GM12874 (cell line): ENCODE results near the gene TUBGCP4.

Experiments used
- CTCF ChIP-seq: IDR thresholded peaks from 2 replicates; pipeline ENCODE4 v1.5.1; 2011; ENCODE audit warnings: low read depth, mild to moderate bottlenecking, control low read depth, low read length, moderate library complexity; ENCODE audit not compliant: insufficient read depth

Gene TUBGCP4

GRCh38 chr15:43433165-43433564 is 62.3 kb downstream of the TUBGCP4 start:
- TF ChIP-seq CTCF = no peak

- no peak for TF ChIP-seq CTCF
Observed at GRCh38 chr15:43433661-43434303, 62.9 kb downstream of the TUBGCP4 start.

- TF ChIP-seq CTCF = no peak
Observed at GRCh38 chr15:43434446-43434845, 63.5 kb downstream of the TUBGCP4 start.

GRCh38 chr15:43436395-43436794 is 65.5 kb downstream of the TUBGCP4 start:
- no peak for TF ChIP-seq CTCF

- TF ChIP-seq CTCF = no peak
Observed at GRCh38 chr15:43439268-43439667, 68.4 kb downstream of the TUBGCP4 start.

GRCh38 chr15:43440721-43441281 is 69.9 kb downstream of the TUBGCP4 start:
- no peak for TF ChIP-seq CTCF

- no peak for TF ChIP-seq CTCF
Observed at GRCh38 chr15:43441316-43441715, 70.4 kb downstream of the TUBGCP4 start.

GRCh38 chr15:43446344-43446743 is 75.4 kb downstream of the TUBGCP4 start:
- no peak for TF ChIP-seq CTCF
